HG03097 (cell line): ENCODE measurements around the gene HDAC6.
A peak's percentile ranks its signal among the peaks of the same experiment; 100 is the strongest.
"Not testable (repeated sequence)": the region's sequence is repeated elsewhere in the genome, so short reads cannot be mapped to it uniquely, and the experiment has no call there.

ENCODE experiments used
- ATAC-seq: cut with Tn5 transposase; IDR thresholded peaks from one replicate; pipeline ENCODE4 v1.9.1; 2021; ENCODE audit not compliant: unreplicated experiment, low FRiP score

HDAC6 gene

DNA sequence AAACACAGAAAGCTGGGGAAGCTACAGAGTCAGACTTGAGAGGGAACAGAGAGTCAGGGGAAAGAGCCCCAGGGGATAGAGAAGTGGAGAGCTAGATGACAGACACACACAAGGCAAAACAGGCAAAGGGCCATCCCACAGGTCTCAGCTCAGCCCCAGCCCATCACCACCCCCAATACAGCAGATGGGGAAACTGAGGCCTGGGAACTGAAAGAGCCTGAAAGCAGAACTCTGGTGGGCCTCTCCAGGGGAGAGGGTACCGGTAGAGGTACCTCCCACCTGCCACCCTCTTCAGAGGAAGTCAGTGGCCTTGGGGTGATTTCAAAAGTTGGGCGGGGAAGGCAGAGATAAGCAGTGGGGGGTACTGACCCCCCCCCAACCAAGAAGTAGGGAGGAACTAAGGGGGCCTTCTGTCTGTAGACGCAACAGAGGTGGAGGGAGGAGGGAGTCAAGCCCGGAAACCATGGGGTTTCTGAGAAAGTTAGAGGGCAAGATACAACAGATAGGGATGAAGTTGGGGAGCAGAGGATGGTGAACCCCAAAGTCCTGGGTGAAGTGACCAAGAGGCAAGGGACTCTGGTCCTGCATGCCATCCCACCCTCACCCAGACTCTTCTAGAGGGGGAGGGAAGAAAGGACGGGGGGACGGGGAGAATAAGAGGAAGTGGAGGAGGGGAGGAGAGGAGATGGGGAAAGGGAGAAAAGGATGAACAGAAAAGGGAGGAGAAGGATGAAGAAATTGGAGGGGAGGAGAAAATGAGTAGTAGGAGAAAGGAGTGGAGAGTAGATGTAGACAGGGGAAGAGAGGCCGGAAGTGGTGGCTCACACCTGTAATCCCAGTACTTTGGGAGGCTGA is 12.3 kb upstream of the HDAC6 start:
- ATAC-seq: no peak

GRCh38 chrX:48790477-48790876 is 11.4 kb upstream of the HDAC6 start:
- no peak for ATAC-seq

DNA sequence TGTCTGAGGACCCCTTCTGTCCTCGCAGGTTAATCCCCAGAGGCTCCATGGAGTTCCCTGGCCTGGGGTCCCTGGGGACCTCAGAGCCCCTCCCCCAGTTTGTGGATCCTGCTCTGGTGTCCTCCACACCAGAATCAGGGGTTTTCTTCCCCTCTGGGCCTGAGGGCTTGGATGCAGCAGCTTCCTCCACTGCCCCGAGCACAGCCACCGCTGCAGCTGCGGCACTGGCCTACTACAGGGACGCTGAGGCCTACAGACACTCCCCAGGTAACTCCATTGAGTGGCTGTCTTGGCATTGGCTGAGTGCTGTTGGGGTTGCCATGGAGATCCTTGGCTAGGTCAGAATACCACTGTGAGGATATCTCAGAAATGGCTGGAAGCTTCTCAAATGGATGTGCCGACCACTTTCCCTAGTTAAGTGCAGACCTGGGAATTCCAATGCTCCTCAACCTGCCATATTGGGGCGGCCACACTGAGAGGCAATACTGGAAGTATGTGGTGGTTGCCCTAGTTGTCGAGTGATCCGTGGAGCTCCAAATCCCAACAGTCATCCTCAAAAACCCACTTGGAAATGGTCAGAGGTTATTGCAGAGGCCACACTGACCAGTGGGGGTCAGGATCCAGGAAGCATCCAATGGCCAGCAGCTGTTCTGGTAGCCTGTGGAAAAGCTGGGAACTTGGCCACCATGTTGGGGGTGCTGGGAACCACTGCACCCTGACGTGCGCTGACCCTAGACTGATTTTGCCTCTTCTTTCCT is 10.6 kb upstream of the HDAC6 start:
- ATAC-seq: no peak

DNA sequence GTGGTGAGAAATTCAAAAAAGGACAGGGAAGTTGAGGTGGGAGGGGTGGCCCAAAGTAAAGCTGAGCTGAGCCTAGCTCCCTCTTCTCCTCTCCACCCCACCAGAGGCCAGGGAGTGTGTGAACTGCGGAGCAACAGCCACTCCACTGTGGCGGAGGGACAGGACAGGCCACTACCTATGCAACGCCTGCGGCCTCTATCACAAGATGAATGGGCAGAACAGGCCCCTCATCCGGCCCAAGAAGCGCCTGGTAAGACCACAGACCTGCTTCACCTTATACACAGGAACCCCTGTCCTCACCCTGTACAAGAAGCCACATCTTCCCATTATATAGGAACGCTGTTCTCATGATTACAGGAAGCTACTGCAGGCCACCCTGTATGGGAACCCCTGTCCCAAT is 9.6 kb upstream of the HDAC6 start:
- ATAC-seq: no peak

DNA sequence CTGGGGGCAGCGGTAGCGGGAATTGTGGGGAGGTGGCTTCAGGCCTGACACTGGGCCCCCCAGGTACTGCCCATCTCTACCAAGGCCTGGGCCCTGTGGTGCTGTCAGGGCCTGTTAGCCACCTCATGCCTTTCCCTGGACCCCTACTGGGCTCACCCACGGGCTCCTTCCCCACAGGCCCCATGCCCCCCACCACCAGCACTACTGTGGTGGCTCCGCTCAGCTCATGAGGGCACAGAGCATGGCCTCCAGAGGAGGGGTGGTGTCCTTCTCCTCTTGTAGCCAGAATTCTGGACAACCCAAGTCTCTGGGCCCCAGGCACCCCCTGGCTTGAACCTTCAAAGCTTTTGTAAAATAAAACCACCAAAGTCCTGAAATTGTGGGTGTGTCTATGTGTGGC is 7.9 kb upstream of the HDAC6 start:
- no peak for ATAC-seq

DNA sequence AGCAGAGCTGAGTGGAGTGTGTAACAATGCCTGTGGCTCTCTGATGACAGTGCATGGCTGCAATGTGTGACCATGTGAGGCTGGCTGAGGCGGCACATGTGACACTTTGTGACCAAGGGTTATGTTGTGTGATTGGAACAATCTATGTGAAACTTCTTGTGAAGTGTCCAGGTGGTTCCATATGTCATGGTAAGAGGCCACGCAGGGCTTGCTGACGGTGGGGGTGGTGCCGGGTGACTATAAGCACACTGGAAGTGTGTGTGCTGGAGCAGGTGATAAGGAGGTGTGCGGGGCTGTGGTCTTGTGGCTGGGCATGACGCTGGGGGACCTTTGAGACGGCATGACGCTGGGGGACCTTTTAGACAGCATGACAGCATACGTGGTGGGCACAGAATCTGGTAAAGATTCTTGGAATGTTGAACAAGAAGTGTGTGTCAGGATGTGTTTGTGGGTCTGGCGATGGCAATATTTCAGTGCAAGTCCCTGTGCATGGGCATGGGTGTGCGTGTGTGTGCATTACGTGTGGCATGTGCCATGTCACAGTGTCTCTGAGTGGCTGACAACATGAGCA is 7.4 kb upstream of the HDAC6 start:
- no peak for ATAC-seq

- ATAC-seq: no peak
These were observed 6.9 kb upstream of the HDAC6 start for GRCh38 chrX:48794911-48795515.

DNA sequence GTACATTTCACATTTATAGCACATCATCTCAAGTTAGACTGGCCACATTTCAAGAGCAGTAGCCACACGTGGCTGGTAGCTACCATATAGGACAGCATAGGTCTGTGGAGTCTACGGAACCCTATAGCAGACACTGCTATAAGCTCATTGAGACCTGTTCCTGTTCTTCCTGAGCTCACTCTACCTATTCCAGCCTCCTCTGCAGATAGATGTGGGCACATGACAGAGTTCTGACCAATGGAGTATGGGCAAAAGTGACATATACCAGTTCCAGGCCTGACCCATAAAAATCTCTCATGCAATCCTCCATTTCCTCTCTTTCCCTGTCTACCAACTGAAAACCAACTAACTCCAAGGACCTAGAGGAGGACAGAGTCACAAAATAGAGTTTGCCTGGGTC is 3.5 kb upstream of the HDAC6 start:
- ATAC-seq: no peak

- ATAC-seq: no peak
These were observed 1.1 kb upstream of the HDAC6 start for GRCh38 chrX:48800574-48801279.

GRCh38 chrX:48802089-48802904 is 430 bp downstream of the HDAC6 start:
- ATAC-seq: peak; percentile 39

DNA sequence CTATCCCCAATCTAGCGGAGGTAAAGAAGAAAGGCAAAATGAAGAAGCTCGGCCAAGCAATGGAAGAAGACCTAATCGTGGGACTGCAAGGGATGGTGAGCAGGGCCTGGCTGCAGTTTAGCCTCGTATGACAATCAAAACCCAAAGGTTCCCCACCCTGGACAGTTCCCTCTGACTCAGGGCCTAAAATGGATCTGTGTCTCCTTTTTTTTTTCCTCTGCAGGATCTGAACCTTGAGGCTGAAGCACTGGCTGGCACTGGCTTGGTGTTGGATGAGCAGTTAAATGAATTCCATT is 986 bp downstream of the HDAC6 start:
- ATAC-seq: no peak

- ATAC-seq: no peak
These were observed 4.2 kb downstream of the HDAC6 start for GRCh38 chrX:48806081-48806480.

GRCh38 chrX:48813644-48814043 is 11.8 kb downstream of the HDAC6 start:
- no peak for ATAC-seq

- no peak for ATAC-seq
These were observed 12.9 kb downstream of the HDAC6 start for GRCh38 chrX:48814722-48815121.

GRCh38 chrX:48815266-48815665 is 13.4 kb downstream of the HDAC6 start:
- ATAC-seq: no peak

DNA sequence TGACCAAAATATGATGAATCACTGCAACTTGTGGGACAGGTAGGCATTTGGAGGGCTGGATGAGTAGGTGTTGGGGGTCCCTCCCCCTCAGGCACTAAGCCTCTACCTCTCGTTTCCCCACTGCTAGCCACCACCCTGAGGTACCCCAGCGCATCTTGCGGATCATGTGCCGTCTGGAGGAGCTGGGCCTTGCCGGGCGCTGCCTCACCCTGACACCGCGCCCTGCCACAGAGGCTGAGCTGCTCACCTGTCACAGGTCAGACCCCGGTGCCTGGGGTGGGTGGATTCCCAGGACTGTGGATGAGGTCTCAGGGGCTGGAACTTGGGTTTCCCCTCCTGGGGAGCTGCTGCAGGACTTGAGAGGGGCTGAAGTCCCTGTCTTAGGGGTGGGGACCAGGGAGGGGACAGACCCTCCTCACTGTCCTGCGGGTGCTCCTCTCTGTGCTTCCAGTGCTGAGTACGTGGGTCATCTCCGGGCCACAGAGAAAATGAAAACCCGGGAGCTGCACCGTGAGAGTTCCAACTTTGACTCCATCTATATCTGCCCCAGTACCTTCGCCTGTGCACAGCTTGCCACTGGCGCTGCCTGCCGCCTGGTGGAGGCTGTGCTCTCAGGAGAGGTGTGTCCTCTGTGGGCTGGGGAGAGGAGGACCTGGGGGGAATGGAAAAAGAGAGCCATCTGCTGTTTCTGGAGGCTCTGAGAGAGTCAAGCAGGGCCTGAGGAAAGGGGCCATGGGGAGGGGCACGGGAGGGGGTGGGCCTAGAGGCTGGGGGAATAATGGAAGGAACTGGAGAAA is 14.3 kb downstream of the HDAC6 start:
- ATAC-seq: no peak

GRCh38 chrX:48818098-48818497 is 16.2 kb downstream of the HDAC6 start:
- no peak for ATAC-seq

DNA sequence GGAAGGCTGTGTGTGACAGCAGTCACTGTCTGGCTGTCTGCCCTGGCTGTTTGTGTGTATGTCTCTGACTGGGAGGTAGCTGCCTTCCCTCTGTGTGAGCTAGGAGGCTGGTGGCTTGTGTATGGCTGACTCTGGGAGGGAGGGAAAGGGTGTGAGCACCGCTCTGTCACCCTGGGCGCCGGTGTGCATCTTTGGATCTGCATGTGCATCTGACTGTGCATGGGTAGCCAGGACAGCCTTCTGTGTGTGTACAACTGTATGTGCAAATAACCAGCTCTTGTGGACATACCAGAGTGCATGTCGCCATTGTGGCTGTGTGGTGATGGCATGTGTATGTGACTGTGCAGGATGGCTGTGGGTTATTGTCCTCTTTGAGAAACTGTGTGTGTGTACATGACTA is 17.0 kb downstream of the HDAC6 start:
- ATAC-seq: no peak

GRCh38 chrX:48819394-48819793 is 17.5 kb downstream of the HDAC6 start:
- not testable (repeated sequence) for ATAC-seq
